Parathyroid adenoma (tissue), 2 donors: ENCODE results near the gene ARL14EPL.
"Not testable (repeated sequence)": the region's sequence is repeated elsewhere in the genome, so short reads cannot be mapped to it uniquely, and the experiment has no call there.

Experiments
- H2AFZ ChIP-seq: fragments of 300-600 bp; sonication (generic); one replicate; pipeline ENCODE4 v1.7.0; 2017; ENCODE audit warnings: antibody characterized with exemption, mild to moderate bottlenecking
- H3K27ac ChIP-seq: fragments of 300-600 bp; sonication (generic); one replicate; pipeline ENCODE4 v1.7.0; 2017
- H3K27me3 ChIP-seq: fragments of 300-600 bp; sonication (generic); one replicate; pipeline ENCODE4 v1.7.0; 2017; ENCODE audit warnings: low read length; ENCODE audit not compliant: control insufficient read depth, insufficient read depth
- H3K36me3 ChIP-seq: fragments of 300-600 bp; sonication (generic); one replicate; pipeline ENCODE4 v1.7.0; 2017; ENCODE audit warnings: low read length; ENCODE audit not compliant: control insufficient read depth, insufficient read depth
- H3K4me1 ChIP-seq: fragments of 300-600 bp; sonication (generic); one replicate; pipeline ENCODE4 v1.7.0; 2017; ENCODE audit warnings: control low read depth
- H3K4me2 ChIP-seq: fragments of 300-600 bp; sonication (generic); one replicate; pipeline ENCODE4 v1.7.0; 2017; ENCODE audit warnings: low read length
- H3K4me3 ChIP-seq: fragments of 300-600 bp; sonication (generic); one replicate; pipeline ENCODE4 v1.7.0; 2017; ENCODE audit warnings: low read depth, low read length
- H3K79me2 ChIP-seq: fragments of 300-600 bp; sonication (generic); one replicate; pipeline ENCODE4 v1.7.0; 2017; ENCODE audit warnings: control low read depth
- H3K9ac ChIP-seq: fragments of 300-600 bp; sonication (generic); one replicate; pipeline ENCODE4 v1.7.0; 2017; ENCODE audit warnings: mild to moderate bottlenecking
- H3K9me3 ChIP-seq: fragments of 300-600 bp; sonication (generic); one replicate; pipeline ENCODE4 v1.7.0; 2017; ENCODE audit warnings: low read length; ENCODE audit not compliant: control insufficient read depth
- TF ChIP-seq, protein P1 (sequence below): fragments of 300-600 bp; sonication (generic); IDR thresholded peaks from one replicate; pipeline ENCODE4 v1.7.0; 2017; ENCODE audit warnings: antibody characterized with exemption, mild to moderate bottlenecking
- donor health status: primary hyperparathyroidism.

The ARL14EPL gene

DNA sequence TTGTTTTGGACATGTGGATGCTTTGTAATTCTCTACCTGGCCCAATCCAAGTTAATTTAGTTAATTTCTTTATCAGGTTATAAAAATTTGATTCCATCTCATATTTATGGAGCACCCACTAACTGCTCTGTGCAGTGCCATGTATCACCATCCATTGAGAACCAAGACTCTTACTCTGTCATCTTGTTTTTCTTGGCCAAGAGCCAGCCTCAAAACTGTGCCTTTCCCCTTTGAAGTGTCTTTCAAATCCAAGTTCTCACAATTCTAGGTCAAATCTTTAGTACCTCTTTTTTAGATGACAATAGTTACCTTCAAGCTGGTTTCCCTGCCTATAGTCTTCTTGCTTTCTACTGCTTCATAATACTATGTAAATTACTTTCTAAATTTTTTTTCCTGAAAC lies 55.8 kb downstream of the ARL14EPL start:
- Histone ChIP-seq H3K4me1 (no peaks in the 10 kb centered on the region), H3K79me2 (peaks cover 3% of the 10 kb centered on the region), H3K36me3 (no peaks in the 10 kb centered on the region), H3K9me3 (no peaks in the 10 kb centered on the region), H3K4me2 (no peak overlapping the region), H3K27ac (no peak overlapping the region), H3K4me3 (no peak overlapping the region), H2AFZ (no peak overlapping the region), H3K9ac (no peak overlapping the region), H3K27me3 (no peaks in the 10 kb centered on the region)
- TF ChIP-seq, protein P1, sequence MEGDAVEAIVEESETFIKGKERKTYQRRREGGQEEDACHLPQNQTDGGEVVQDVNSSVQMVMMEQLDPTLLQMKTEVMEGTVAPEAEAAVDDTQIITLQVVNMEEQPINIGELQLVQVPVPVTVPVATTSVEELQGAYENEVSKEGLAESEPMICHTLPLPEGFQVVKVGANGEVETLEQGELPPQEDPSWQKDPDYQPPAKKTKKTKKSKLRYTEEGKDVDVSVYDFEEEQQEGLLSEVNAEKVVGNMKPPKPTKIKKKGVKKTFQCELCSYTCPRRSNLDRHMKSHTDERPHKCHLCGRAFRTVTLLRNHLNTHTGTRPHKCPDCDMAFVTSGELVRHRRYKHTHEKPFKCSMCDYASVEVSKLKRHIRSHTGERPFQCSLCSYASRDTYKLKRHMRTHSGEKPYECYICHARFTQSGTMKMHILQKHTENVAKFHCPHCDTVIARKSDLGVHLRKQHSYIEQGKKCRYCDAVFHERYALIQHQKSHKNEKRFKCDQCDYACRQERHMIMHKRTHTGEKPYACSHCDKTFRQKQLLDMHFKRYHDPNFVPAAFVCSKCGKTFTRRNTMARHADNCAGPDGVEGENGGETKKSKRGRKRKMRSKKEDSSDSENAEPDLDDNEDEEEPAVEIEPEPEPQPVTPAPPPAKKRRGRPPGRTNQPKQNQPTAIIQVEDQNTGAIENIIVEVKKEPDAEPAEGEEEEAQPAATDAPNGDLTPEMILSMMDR = no peak

DNA sequence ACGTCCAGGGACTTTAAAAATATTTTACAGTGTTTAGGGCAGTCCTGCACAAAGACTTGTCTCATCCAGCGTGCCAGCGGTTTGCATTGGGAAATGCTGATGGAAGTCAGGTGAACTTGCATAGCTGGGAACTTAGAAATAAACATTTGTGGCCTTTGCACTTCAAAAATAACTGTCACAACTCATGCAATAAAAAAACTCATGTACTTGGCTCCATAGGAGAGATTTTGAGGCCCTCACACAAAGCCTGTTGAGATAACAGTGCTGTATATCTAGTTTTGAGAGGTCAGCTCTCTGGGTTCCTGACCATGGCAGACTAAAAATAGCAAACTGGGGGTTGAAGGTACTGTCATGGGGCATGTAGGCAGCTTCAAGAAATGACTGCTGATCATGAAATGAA lies 58.0 kb downstream of the ARL14EPL start:
- Histone ChIP-seq H3K36me3 (no peaks in the 10 kb centered on the region), H3K9ac (no peak overlapping the region), H3K9me3 (no peaks in the 10 kb centered on the region), H3K27me3 (no peaks in the 10 kb centered on the region), H3K27ac (no peak overlapping the region), H3K4me3 (no peak overlapping the region), H3K4me1 (no peaks in the 10 kb centered on the region), H2AFZ (no peak overlapping the region), H3K4me2 (no peak overlapping the region), H3K79me2 (peaks cover 3% of the 10 kb centered on the region)
- TF ChIP-seq, protein P1 = no peak

DNA sequence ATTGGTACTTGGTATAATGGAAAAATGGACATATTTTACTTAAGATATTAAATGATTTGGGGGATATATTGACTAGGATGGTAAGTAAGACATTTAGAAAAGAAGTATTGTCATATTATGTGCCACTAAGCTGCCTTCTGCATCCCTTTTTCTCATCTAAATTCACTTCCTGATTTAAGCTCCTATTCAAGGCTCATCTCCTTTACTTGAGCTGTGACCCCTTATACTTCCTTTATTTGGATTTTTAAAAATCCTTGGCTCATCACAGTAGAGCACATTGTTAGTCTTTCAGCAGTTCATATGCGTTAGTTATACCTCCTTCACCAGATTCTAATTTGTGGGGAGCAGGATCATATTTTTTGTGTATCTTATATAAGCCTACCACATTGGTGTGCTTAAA lies 59.1 kb downstream of the ARL14EPL start:
- H3K9ac ChIP-seq = no peak overlapping the region

DNA sequence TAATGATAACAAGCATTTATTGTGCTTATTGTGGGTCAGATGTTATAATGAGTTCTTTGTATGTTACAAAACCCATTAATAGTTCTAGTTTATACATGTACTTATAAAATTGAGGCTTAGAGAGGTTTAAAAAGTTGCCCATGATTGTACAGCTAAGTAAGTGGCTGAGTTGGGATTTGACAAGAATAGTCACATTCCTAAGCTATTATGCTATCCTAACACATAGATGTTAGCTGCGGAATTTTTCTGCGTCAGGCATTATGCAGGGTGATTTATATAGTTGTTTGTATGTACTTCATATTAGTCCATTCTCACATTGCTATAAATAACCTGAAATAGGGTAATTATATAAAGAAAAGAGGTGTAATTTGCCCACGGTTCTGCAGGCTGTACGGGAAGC lies 65.0 kb downstream of the ARL14EPL start:
- no peaks in the 10 kb centered on the region for H3K27me3 ChIP-seq
- no peak overlapping the region for H3K4me3 ChIP-seq
- no peaks in the 10 kb centered on the region for H3K4me1 ChIP-seq
- H3K9ac ChIP-seq = no peak overlapping the region
- no peak overlapping the region for H2AFZ ChIP-seq
- H3K36me3 ChIP-seq = no peaks in the 10 kb centered on the region
- TF ChIP-seq, protein P1 = no peak
- peaks cover 12% of the 10 kb centered on the region for H3K79me2 ChIP-seq
- no peak overlapping the region for H3K4me2 ChIP-seq
- H3K27ac ChIP-seq = no peak overlapping the region
- H3K9me3 ChIP-seq = no peaks in the 10 kb centered on the region

More for the DNA sequence above, 59.1 kb downstream of the ARL14EPL start:
- H3K4me1 ChIP-seq = no peaks in the 10 kb centered on the region
- H3K9me3 ChIP-seq = no peaks in the 10 kb centered on the region
- H2AFZ ChIP-seq = no peak overlapping the region
- H3K27ac ChIP-seq = no peak overlapping the region
- no peak overlapping the region for H3K4me2 ChIP-seq
- no peak overlapping the region for H3K4me3 ChIP-seq
- no peaks in the 10 kb centered on the region for H3K36me3 ChIP-seq
- no peaks in the 10 kb centered on the region for H3K27me3 ChIP-seq
- H3K79me2 ChIP-seq = no peaks in the 10 kb centered on the region
- TF ChIP-seq, protein P1 = no peak

DNA sequence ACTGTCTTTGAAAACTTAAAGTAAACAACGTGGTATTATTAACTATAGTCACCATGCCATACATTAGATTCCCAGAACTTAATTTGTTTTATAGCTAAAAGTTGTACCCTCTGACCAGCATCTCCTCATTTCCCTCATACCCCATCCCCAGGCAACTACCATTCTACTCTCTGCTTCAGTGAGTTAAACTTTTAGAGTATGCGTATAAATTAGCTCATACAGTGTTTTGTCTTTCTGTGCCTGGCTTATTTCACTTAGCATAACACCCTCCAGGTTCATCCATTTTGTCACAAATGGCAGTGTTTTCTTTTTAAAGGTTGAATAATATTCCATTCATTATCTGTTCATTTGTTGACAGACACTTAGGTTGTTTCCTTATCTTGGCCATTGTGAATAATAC lies 66.7 kb downstream of the ARL14EPL start:
- Histone ChIP-seq H3K79me2 (peaks cover 22% of the 10 kb centered on the region), H3K36me3 (no peaks in the 10 kb centered on the region), H2AFZ (no peak overlapping the region), H3K9me3 (no peaks in the 10 kb centered on the region), H3K27me3 (no peaks in the 10 kb centered on the region), H3K9ac (no peak overlapping the region), H3K4me2 (no peak overlapping the region), H3K27ac (no peak overlapping the region), H3K4me1 (no peaks in the 10 kb centered on the region), H3K4me3 (no peak overlapping the region)
- TF ChIP-seq, protein P1 = no peak

DNA sequence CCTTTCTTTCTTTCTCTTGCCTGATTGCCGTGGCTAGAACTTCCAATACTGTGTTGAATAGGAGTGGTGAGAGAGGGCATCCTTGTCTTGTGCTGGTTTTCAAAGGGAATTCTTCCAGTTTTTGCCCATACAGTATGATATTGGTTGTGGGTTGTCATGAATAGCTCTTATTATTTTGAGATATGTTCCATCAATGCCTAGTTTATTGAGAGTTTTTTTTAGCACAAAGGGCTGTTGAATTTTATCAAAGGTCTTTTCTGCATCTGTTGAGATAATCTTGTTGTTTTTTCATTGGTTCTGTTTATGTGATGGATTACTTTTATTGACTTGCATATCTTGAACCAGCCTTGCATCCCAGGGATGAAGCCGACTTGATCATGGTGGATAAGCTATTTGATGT lies 72.7 kb downstream of the ARL14EPL start:
- H3K9ac ChIP-seq, H3K9me3 ChIP-seq, H3K27me3 ChIP-seq, H3K4me1 ChIP-seq, H3K4me3 ChIP-seq, H3K36me3 ChIP-seq, H2AFZ ChIP-seq, H3K4me2 ChIP-seq, H3K27ac ChIP-seq: not testable (repeated sequence)
- H3K79me2 ChIP-seq = peaks cover 53% of the 10 kb centered on the region
